ENCODE measurements around the gene TTC16. TPM values are rescaled to one million over a fixed set of nuclear protein-coding genes. Genes with fewer than 3 reads are reported as not detected.

Gene TTC16
- total and polyA plus RNA-seq, 2 of the 8 experiments (the other 6 are each of a cell fraction or from before 2014, with no cell fraction given), result 0.03 TPM; not detected in 1

DNA sequence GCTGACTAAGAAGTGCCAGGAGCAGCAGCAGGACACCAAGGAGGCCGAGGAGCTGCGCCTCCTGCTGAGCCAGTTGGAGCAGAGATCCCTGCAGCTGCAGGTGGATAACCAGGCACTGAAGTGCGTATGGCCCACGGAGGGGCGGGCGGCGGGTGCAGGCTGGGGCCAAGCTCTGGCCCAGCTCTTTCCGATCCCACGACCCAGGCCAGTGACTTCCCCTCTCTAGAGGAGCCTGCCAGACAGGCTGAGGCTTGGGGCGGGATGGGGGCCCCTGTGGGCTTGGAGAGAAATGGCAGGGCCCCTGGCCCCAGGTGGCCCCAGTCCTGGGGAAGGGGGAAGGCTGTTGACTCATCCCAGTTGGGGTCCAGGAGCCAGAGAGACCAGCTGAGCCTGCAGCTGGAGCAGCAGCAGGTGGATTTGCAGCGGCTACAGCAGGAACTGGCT lies 4.0 kb upstream of the TTC16 start:
- no peak for FAIRE-seq
- H3K23me2 ChIP-seq (ENCODE audit: low read depth, low read length), result peaks cover 10% of the 10 kb centered on the region; the same call in 1 of the 2 replicates
- TF ChIP-seq KDM4A (IDR thresholded peaks at IDR 0.05; ENCODE audit: low read depth, low read length, severe bottlenecking), result no peak
- TF ChIP-seq, protein P1, sequence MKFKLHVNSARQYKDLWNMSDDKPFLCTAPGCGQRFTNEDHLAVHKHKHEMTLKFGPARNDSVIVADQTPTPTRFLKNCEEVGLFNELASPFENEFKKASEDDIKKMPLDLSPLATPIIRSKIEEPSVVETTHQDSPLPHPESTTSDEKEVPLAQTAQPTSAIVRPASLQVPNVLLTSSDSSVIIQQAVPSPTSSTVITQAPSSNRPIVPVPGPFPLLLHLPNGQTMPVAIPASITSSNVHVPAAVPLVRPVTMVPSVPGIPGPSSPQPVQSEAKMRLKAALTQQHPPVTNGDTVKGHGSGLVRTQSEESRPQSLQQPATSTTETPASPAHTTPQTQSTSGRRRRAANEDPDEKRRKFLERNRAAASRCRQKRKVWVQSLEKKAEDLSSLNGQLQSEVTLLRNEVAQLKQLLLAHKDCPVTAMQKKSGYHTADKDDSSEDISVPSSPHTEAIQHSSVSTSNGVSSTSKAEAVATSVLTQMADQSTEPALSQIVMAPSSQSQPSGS (IDR thresholded peaks at IDR 0.05; ENCODE audit: low read length), result no peak
- TF ChIP-seq RNF2 (IDR thresholded peaks at IDR 0.05; ENCODE audit: borderline replicate concordance, low read depth, low read length, missing control alignments, poor library complexity, severe bottlenecking), result no peak
- peak in 1 of 2 experiments; percentile 39; a peak in 2 of 4 replicates for TF ChIP-seq RAD21 (IDR thresholded peaks at IDR 0.05 in 1 of 2, conservative IDR thresholded peaks at IDR 0.05 in 1 of 2; ENCODE audit: low read depth in 2 of 2, low read length in 2 of 2)
- TF ChIP-seq TBP (IDR thresholded peaks at IDR 0.05; ENCODE audit: low read depth, low read length), result no peak
- TF ChIP-seq HDAC2 (IDR thresholded peaks at IDR 0.05; ENCODE audit: borderline replicate concordance in 1 of 2, low read depth in 2 of 2, low read length in 2 of 2), result no peak
- no peak for TF ChIP-seq CBX5 (IDR thresholded peaks at IDR 0.05; ENCODE audit: low read depth, low read length)
- TF ChIP-seq CHD1 (IDR thresholded peaks at IDR 0.05; ENCODE audit: low read depth, low read length), result no peak
- no peak for TF ChIP-seq SUZ12 (IDR thresholded peaks at IDR 0.05; ENCODE audit: low read length)
- no peak for TF ChIP-seq SP2 (IDR thresholded peaks at IDR 0.05; ENCODE audit: low read length)

More for the DNA sequence above, 4.0 kb upstream of the TTC16 start:
- Histone ChIP-seq H3K4me1 (replicated peaks in 1 of 4; ENCODE audit: control insufficient read depth in 3 of 4, insufficient read depth in 4 of 4, low read length in 3 of 4) (peaks cover 0 to 32% (median 22%) of the 10 kb centered on the region in 4 experiments; a peak in 6 of 7 replicates), H2BK5ac (ENCODE audit: low read depth, low read length) (no peak overlapping the region), H2BK20ac (ENCODE audit: low read length) (no peak overlapping the region), H2BK120ac (replicated peaks; ENCODE audit: low read depth, low read length) (no peak overlapping the region), H3K14ac (ENCODE audit: insufficient read length) (no peak overlapping the region), H2BK12ac (ENCODE audit: low read depth, low read length) (peak overlapping the region; percentile 33; the same call in 1 of the 2 replicates), H3K4me3 (ENCODE audit: extremely low read depth in 1 of 4, insufficient read depth in 2 of 4, low read depth in 3 of 4, low read length in 4 of 4) (no peak overlapping the region), H4K5ac (ENCODE audit: insufficient read length, low read depth, low read length) (no peak overlapping the region), H3K4ac (replicated peaks; ENCODE audit: insufficient read length, low read depth, low read length) (no peak overlapping the region), H3K27me3 (replicated peaks in 1 of 4; ENCODE audit: control insufficient read depth in 3 of 4, extremely low read depth in 1 of 4, insufficient read depth in 3 of 4, low read length in 3 of 4) (0 out of 7 replicates have a peak, but pooled peaks cover 0 to 2% (median 0%) of the 10 kb centered on the region in 4 experiments), H2AFZ (ENCODE audit: low read length) (no peak overlapping the region), H3K36me3 (ENCODE audit: control insufficient read depth in 2 of 4, insufficient read depth in 4 of 4, low read length in 3 of 4) (no peaks in the 10 kb centered on the region), H4K8ac (ENCODE audit: extremely low read depth, insufficient read depth, low read length) (no peak overlapping the region), H3K9me3 (ENCODE audit: insufficient read depth in 2 of 2, low read depth in 1 of 2, low read length in 1 of 2) (no peaks in the 10 kb centered on the region), H3K18ac (ENCODE audit: extremely low read depth, low read length) (peak overlapping the region; percentile 78; the same call in 1 of the 2 replicates), H3K4me2 (ENCODE audit: insufficient read depth in 1 of 2, low read depth in 2 of 2, low read length in 2 of 2) (peak overlapping the region; percentile 19 to 43; a peak in 2 of 4 replicates), H3K56ac (replicated peaks; ENCODE audit: insufficient read length, low read depth, low read length) (no peak overlapping the region), H4K20me1 (replicated peaks in 1 of 2; ENCODE audit: control insufficient read depth in 1 of 2, insufficient read depth in 2 of 2, low read length in 2 of 2) (peaks cover 0 to 3% of the 10 kb centered on the region in 2 experiments), H2BK15ac (ENCODE audit: low read length) (no peak overlapping the region; the same call in 1 of the 2 replicates), H3K23ac (ENCODE audit: insufficient read length) (no peak overlapping the region), H3K79me2 (ENCODE audit: control insufficient read depth in 1 of 2, insufficient read depth in 2 of 2, low read length in 2 of 2) (no peaks in the 10 kb centered on the region), H2AK5ac (ENCODE audit: low read depth, low read length) (no peak overlapping the region), H3K27ac (ENCODE audit: low read depth, low read length) (peak overlapping the region; percentile 20; the same call in 1 of the 2 replicates), H3K79me1 (ENCODE audit: low read depth, low read length) (no peaks in the 10 kb centered on the region; the same call in 1 of the 2 replicates), H3K9ac (replicated peaks in 1 of 4; ENCODE audit: extremely low read depth in 1 of 4, low read depth in 3 of 4, low read length in 3 of 4) (no peak overlapping the region), H4K91ac (replicated peaks; ENCODE audit: insufficient read length, low read length) (peak overlapping the region; percentile 57)
- CTCF ChIA-PET (ENCODE audit: partially characterized antibody), result interaction anchor here (0.6 to 3.9 kb wide), 15 partner anchors 9 to 209 kb away, joined by 3 to 23 read pairs (median 4); partner anchors contain the start of gene TOR2A
- POLR2A ChIA-PET (ENCODE audit: partially characterized antibody), result interaction anchor here (0.7 to 2.6 kb wide), 10 partner anchors 8 to 261 kb away, joined by 3 to 7 read pairs (median 3); partner anchors contain the start of genes LRSAM1 and RPL12
- WGBS, 2 experiments (ENCODE audit: extremely low coverage in 1 of 2, insufficient coverage in 1 of 2, insufficient read length in 1 of 2, insufficient replicate concordance in 2 of 2, low coverage in 1 of 2, low lambda C conversion rate in 2 of 2, missing lambda C conversion rate in 1 of 2), result 56% methylated on average over 10 of the region's 11 CpGs; no CpG with 5 or more reads in 1 of the 2 experiments
- DNase-seq (ENCODE audit: low read depth in 1 of 2, low spot score in 2 of 2), result no peak
